Gastrocnemius medialis (tissue), 4 donors: ENCODE results near the gene NOC4L.

Source experiments
- POLR2A ChIP-seq, 2 donors: fragments of 450-650 bp; IDR thresholded peaks; one replicate each; pipeline ENCODE4 v1.6.1; 2017; ENCODE audit warnings: antibody characterized with exemption in 2 of 2, mild to moderate bottlenecking in 2 of 2, moderate library complexity in 2 of 2
- TF ChIP-seq, protein P1 (sequence below), 5 experiments: fragments of 450-650 bp in 3 of 5; fragments of 200-600 bp in 2 of 5; sonication (generic) in 2 of 5; IDR thresholded peaks in 4 of 5; conservative IDR thresholded peaks in 1 of 5; 1 replicate in 4 of 5; 2 replicates in 1 of 5; pipeline ENCODE4 v1.5.1; 2016 to 2019; ENCODE audit warnings: antibody characterized with exemption in 5 of 5, mild to moderate bottlenecking in 3 of 5, moderate library complexity in 3 of 5

DNA sequence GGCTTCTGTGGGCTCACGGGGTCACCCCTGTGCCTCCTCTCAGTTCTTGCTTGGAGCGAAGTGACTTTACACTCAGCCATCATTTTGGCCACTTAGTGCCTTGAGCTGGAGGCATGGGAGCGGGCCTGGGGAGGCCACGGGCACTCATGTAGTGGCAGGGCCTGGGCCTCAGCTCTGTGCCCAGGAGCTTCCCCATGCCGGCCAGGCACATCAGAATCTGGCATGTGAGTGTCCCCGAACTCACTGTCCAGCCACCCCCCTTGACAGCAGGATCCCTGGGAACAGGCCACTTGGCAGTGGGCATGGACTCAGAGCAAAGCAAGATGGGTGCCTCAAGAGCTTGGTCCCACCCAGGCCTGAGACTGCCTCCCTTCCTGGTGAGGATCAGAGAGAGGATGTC is 29.6 kb upstream of the NOC4L start:
- TF ChIP-seq, protein P1, sequence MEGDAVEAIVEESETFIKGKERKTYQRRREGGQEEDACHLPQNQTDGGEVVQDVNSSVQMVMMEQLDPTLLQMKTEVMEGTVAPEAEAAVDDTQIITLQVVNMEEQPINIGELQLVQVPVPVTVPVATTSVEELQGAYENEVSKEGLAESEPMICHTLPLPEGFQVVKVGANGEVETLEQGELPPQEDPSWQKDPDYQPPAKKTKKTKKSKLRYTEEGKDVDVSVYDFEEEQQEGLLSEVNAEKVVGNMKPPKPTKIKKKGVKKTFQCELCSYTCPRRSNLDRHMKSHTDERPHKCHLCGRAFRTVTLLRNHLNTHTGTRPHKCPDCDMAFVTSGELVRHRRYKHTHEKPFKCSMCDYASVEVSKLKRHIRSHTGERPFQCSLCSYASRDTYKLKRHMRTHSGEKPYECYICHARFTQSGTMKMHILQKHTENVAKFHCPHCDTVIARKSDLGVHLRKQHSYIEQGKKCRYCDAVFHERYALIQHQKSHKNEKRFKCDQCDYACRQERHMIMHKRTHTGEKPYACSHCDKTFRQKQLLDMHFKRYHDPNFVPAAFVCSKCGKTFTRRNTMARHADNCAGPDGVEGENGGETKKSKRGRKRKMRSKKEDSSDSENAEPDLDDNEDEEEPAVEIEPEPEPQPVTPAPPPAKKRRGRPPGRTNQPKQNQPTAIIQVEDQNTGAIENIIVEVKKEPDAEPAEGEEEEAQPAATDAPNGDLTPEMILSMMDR (IDR thresholded peaks at IDR 0.05 in 4 of 5, conservative IDR thresholded peaks at IDR 0.05 in 1 of 5) = no peak
- TF ChIP-seq POLR2A (IDR thresholded peaks at IDR 0.05) = no peak
